K562 (cell line): ENCODE results near the gene SLC25A10.

ENCODE experiments used
- ARID3A ChIP-seq: IDR thresholded peaks from 2 replicates; pipeline ENCODE4 v1.6.1; 2012; ENCODE audit warnings: low read depth, low read length, improper control_type of control experiment, borderline replicate concordance
- EZH2 ChIP-seq: IDR thresholded peaks from 2 replicates; pipeline ENCODE4 v1.6.1; 2012; ENCODE audit warnings: low read depth, mild to moderate bottlenecking, inconsistent platforms, low read length, borderline replicate concordance
- GTF2F1 ChIP-seq: IDR thresholded peaks from 2 replicates; pipeline ENCODE4 v1.6.1; 2011; ENCODE audit warnings: low read depth, low read length, improper control_type of control experiment
- JUN ChIP-seq, 2 experiments: sonication (generic) in 1 of 2; formaldehyde crosslinking in 1 of 2; IDR thresholded peaks; 2 replicates each; pipeline versions ENCODE4 v1.6.1 to v1.8.0; 2012 to 2022; ENCODE audit warnings: borderline replicate concordance in 2 of 2, mild to moderate bottlenecking in 2 of 2, improper control_type of control experiment in 1 of 2, low read depth in 1 of 2, low read length in 1 of 2, missing genetic modification reagents in 1 of 2
- RAD51 ChIP-seq: fragments of 450-650 bp; IDR thresholded peaks from 2 replicates; pipeline ENCODE4 v1.7.1; 2016; ENCODE audit warnings: low read depth, mild to moderate bottlenecking, borderline replicate concordance
- RBM14 ChIP-seq: fragments of 200-400 bp; formaldehyde crosslinking; IDR thresholded peaks from 2 replicates; pipeline ENCODE4 v1.6.1; 2018; ENCODE audit warnings: low read depth, mild to moderate bottlenecking, low read length, moderate library complexity, borderline replicate concordance; ENCODE audit not compliant: insufficient read depth
- RFX5 ChIP-seq: IDR thresholded peaks from 2 replicates; pipeline ENCODE4 v1.6.1; 2011; ENCODE audit warnings: low read depth, mild to moderate bottlenecking, improper control_type of control experiment, low read length
- TCF7 ChIP-seq: sonication (generic); IDR thresholded peaks from 2 replicates; pipeline ENCODE4 v1.6.1; 2016; ENCODE audit warnings: antibody characterized with exemption, borderline replicate concordance
- YY1 ChIP-seq, 3 experiments: IDR thresholded peaks; 2 replicates each; pipeline ENCODE4 v1.6.1; 2011; ENCODE audit warnings: low read length in 2 of 3, mild to moderate bottlenecking in 2 of 3, moderate library complexity in 2 of 3, borderline replicate concordance in 1 of 3, control low read depth in 1 of 3, low read depth in 1 of 3; ENCODE audit not compliant: insufficient read depth in 3 of 3, insufficient replicate concordance in 2 of 3, control insufficient read depth in 1 of 3, insufficient read length in 1 of 3; ENCODE audit errors: extremely low read depth in 1 of 3
- ZBTB17 ChIP-seq: fragments of 450-650 bp; formaldehyde crosslinking; IDR thresholded peaks from 2 replicates; pipeline ENCODE4 v1.4.0; 2020; ENCODE audit warnings: mild to moderate bottlenecking
- TF ChIP-seq, protein P1 (sequence below), 2 experiments: fragments of 200-800 bp in 1 of 2; sonication (Bioruptor generic) in 1 of 2; sonication (generic) in 1 of 2; formaldehyde crosslinking in 1 of 2; IDR thresholded peaks in 1 of 2; conservative IDR thresholded peaks in 1 of 2; 2 replicates each; pipeline versions ENCODE4 v1.5.0 to v1.6.1; 2016 to 2020; ENCODE audit warnings: missing compliant biosample characterization in 1 of 2, missing genetic modification characterization in 1 of 2, missing genetic modification reagents in 1 of 2
- TF ChIP-seq, protein P2 (sequence below): sonication (generic); formaldehyde crosslinking; IDR thresholded peaks from 2 replicates; pipeline ENCODE4 v1.8.1; 2023; ENCODE audit warnings: mild to moderate bottlenecking, missing genetic modification reagents

DNA sequence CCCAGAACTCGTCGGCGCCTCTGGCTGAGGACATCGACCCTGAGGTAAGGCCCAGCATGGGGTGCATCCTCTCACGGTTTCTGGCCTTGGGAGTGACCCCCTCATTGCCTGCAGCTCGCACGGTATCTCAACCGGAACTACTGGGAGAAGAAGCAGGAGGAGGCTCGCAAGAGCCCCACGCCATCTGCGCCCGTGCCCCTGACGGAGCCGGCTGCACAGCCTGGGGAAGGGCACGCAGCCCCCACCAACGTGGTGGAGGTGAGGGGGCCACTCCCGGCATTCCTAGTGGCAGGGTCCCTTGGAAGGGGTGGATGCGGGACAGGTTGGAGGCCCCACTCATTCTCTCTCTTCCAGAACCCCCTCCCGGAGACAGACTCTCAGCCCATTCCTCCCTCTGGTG lies 17.3 kb upstream of the SLC25A10 start:
- TF ChIP-seq EZH2 (no peak), RFX5 (no peak), YY1 (IDR thresholded peaks at IDR 0.05; ENCODE audit: borderline replicate concordance in 1 of 3, control insufficient read depth in 1 of 3, extremely low read depth in 1 of 3, insufficient read depth in 3 of 3, insufficient read length in 1 of 3, insufficient replicate concordance in 2 of 3, low read depth in 1 of 3, low read length in 2 of 3) (no peak), RAD51 (no peak), ZBTB17 (CRISPR knock-in tag) (no peak), GTF2F1 (no peak), RBM14 (no peak), JUN (IDR thresholded peaks at IDR 0.05; ENCODE audit: borderline replicate concordance, low read depth, low read length) (no peak), JUN (CRISPR knock-in tag; IDR thresholded peaks at IDR 0.05; ENCODE audit: borderline replicate concordance) (no peak), TCF7 (no peak), ARID3A (no peak)
- TF ChIP-seq, protein P1, sequence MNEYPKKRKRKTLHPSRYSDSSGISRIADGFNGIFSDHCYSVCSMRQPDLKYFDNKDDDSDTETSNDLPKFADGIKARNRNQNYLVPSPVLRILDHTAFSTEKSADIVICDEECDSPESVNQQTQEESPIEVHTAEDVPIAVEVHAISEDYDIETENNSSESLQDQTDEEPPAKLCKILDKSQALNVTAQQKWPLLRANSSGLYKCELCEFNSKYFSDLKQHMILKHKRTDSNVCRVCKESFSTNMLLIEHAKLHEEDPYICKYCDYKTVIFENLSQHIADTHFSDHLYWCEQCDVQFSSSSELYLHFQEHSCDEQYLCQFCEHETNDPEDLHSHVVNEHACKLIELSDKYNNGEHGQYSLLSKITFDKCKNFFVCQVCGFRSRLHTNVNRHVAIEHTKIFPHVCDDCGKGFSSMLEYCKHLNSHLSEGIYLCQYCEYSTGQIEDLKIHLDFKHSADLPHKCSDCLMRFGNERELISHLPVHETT (CRISPR knock-in tag; conservative IDR thresholded peaks at IDR 0.05 in 1 of 2, IDR thresholded peaks at IDR 0.05 in 1 of 2) = no peak
- TF ChIP-seq, protein P2, sequence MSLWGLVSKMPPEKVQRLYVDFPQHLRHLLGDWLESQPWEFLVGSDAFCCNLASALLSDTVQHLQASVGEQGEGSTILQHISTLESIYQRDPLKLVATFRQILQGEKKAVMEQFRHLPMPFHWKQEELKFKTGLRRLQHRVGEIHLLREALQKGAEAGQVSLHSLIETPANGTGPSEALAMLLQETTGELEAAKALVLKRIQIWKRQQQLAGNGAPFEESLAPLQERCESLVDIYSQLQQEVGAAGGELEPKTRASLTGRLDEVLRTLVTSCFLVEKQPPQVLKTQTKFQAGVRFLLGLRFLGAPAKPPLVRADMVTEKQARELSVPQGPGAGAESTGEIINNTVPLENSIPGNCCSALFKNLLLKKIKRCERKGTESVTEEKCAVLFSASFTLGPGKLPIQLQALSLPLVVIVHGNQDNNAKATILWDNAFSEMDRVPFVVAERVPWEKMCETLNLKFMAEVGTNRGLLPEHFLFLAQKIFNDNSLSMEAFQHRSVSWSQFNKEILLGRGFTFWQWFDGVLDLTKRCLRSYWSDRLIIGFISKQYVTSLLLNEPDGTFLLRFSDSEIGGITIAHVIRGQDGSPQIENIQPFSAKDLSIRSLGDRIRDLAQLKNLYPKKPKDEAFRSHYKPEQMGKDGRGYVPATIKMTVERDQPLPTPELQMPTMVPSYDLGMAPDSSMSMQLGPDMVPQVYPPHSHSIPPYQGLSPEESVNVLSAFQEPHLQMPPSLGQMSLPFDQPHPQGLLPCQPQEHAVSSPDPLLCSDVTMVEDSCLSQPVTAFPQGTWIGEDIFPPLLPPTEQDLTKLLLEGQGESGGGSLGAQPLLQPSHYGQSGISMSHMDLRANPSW (CRISPR knock-in tag) = no peak
